Measurements from ENCODE around the gene KHNYN. TPM values are rescaled to one million over a fixed set of nuclear protein-coding genes. Genes with fewer than 3 reads are reported as not detected.

The KHNYN gene
- total RNA-seq, 2 experiments from 2014 or later = 59.7 to 71.5 TPM

GRCh38 chr14:24417832-24418491 is 11.8 kb upstream of the KHNYN start:
- ChIA-PET POLR2A (interaction anchor here (0.7 to 1.3 kb wide), 2 partner anchors 12 to 48 kb away, joined by 3 to 8 read pairs; partner anchors contain the start of genes CBLN3 and KHNYN), CTCF (interaction anchor here (1.0 kb wide), 1 partner anchor 8 kb away, joined by 3 read pairs; no protein-coding TSS in a partner anchor)
- Mint-ChIP-seq H3K9me3 (no peaks in the 10 kb centered on the region), H3K27me3 (peaks cover 8% of the 10 kb centered on the region), H3K36me3 (ENCODE audit: low read depth) (no peaks in the 10 kb centered on the region), H3K4me1 (no peaks in the 10 kb centered on the region), H3K4me3 (no peak overlapping the region), H3K27ac (no peak overlapping the region)
- no peak for DNase-seq

DNA sequence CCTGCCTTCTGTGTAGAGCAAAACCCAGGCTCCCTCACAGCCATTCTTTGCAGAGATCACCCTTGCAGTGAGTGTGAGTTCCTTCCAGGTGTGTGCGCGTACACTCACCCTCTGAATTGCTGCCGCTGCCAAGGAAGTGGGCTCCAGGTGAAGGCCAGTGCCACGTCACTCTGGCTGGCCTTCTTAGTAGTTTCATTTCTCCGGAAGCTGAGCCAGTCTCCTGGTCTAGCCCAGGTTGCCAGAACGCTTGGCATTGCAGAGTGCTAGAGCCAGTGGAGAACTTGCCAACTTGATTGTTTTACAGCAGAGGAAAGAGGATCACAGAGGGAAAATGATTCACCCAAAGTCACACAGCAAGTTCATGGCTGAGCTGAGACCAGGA is 11.3 kb upstream of the KHNYN start:
- no peaks in the 10 kb centered on the region for H3K4me1 Mint-ChIP-seq
- CTCF ChIA-PET = interaction anchor here (1.8 kb wide), 1 partner anchor 13 kb away, joined by 6 read pairs; no protein-coding TSS in a partner anchor
- peaks cover 8% of the 10 kb centered on the region for H3K27me3 Mint-ChIP-seq
- no peak overlapping the region for H3K4me3 Mint-ChIP-seq
- no peaks in the 10 kb centered on the region for H3K36me3 Mint-ChIP-seq (ENCODE audit: low read depth)
- no peak for DNase-seq
- H3K9me3 Mint-ChIP-seq = no peaks in the 10 kb centered on the region
- H3K27ac Mint-ChIP-seq = no peak overlapping the region
- POLR2A ChIA-PET = interaction anchor here (1.3 kb wide), 1 partner anchor 12 kb away, joined by 8 read pairs; the partner anchor contains the start of genes CBLN3 and KHNYN

GRCh38 chr14:24422261-24422660 is 7.5 kb upstream of the KHNYN start:
- Mint-ChIP-seq H3K27me3 (peaks cover 8% of the 10 kb centered on the region), H3K36me3 (ENCODE audit: low read depth) (no peaks in the 10 kb centered on the region), H3K4me3 (no peak overlapping the region), H3K9me3 (no peaks in the 10 kb centered on the region), H3K4me1 (peaks cover 23% of the 10 kb centered on the region), H3K27ac (no peak overlapping the region)
- CTCF ChIA-PET = interaction anchor here (3.6 to 4.1 kb wide), 2 partner anchors 9 to 89 kb away, joined by 18 to 22 read pairs; no protein-coding TSS in a partner anchor
- POLR2A ChIA-PET = no interaction called here
- DNase-seq = no peak

DNA sequence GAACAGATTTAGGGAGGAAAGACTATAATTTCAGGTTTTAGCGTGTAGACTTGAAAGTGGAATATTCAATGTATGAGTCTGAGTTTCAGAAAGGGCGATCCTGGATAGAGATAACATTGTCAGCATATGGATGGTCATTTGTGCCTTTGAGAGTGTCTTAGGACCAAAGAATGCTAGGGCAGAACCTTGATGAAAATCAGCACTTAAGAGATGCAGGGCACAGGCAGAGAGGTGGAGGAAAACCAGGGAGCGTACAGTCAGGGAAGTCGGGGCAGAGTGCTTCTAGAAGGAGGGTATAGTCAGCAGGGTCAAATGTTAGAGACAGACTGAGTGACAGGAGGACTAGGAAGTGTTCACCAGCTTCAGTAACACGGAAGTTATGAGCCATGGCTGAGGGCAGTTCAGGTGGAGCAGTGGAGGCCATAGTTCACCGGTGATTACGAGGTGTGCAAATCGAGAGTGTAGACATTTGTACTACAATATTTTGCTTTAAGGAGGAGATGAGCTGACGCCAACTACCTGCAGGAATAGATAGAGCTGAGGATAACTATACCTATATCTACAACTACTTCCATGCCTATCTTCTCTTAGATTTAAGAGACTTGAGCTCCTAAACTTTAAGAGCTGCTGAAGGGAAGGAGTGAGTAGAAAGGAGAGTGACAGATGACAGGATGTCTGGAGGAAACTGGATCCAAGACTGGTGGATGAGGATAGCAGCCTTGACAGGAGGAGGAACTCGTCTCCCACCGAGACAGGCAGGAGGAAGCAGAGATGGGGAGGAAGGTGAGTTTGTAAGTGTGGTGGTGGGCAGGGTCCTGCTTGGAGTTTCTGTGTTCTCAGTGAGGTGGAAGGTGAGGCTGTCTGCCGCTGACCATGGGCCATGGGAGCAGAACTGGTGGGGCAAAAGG is 6.8 kb upstream of the KHNYN start:
- ChIA-PET POLR2A (no interaction called here), CTCF (interaction anchor here (0.5 to 4.1 kb wide), 6 partner anchors 9 to 1200 kb away, joined by 3 to 22 read pairs (median 4); partner anchors contain the start of gene RIPK3)
- Mint-ChIP-seq H3K4me1 (peaks cover 27% of the 10 kb centered on the region), H3K9me3 (no peaks in the 10 kb centered on the region), H3K27ac (no peak overlapping the region), H3K36me3 (ENCODE audit: low read depth) (no peaks in the 10 kb centered on the region), H3K27me3 (peaks cover 8% of the 10 kb centered on the region), H3K4me3 (no peak overlapping the region)
- no peak for DNase-seq

DNA sequence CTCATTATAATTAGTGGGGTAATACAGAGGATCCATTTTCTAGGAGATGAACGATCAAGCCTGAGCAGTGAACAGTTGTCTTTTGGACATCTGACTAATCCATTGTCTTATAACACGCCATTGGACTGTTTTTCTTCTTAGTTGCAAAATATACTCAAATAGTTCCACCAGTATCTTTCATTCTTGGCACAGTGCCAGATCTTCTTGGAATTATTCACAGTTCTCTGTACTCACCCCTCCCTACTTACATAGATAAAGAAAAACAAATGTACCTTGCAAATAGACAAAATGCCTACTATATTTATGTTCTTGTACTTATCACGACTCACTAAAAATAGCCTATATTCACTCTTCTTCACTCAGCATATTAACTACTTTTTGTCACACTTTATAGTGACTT is 4.0 kb upstream of the KHNYN start:
- Mint-ChIP-seq H3K27ac (peak overlapping the region; percentile 82), H3K27me3 (peaks cover 4% of the 10 kb centered on the region), H3K4me3 (no peak overlapping the region), H3K4me1 (peaks cover 38% of the 10 kb centered on the region), H3K9me3 (no peaks in the 10 kb centered on the region), H3K36me3 (ENCODE audit: low read depth) (no peaks in the 10 kb centered on the region)
- CTCF ChIA-PET = interaction anchor here (0.7 to 4.1 kb wide), 7 partner anchors 9 to 265 kb away, joined by 3 to 22 read pairs (median 4); partner anchors contain the start of genes IRF9, LTB4R, LTB4R2 and TINF2
- no peak for DNase-seq
- POLR2A ChIA-PET = no interaction called here

GRCh38 chr14:24426150-24426911 is 3.4 kb upstream of the KHNYN start:
- no peak for DNase-seq
- ChIA-PET CTCF (interaction anchor here (1.0 to 1.9 kb wide), 4 partner anchors 9 to 266 kb away, joined by 3 to 4 read pairs (median 3); partner anchors contain the start of genes IRF9 and TINF2), POLR2A (no interaction called here)
- Mint-ChIP-seq H3K27me3 (peaks cover under 1% of the 10 kb centered on the region), H3K36me3 (ENCODE audit: low read depth) (peaks cover 4% of the 10 kb centered on the region), H3K27ac (peak overlapping the region; percentile 82), H3K9me3 (no peaks in the 10 kb centered on the region), H3K4me3 (no peak overlapping the region), H3K4me1 (peaks cover 43% of the 10 kb centered on the region)

- no peak for DNase-seq
- Mint-ChIP-seq H3K27ac (peak overlapping the region; percentile 54), H3K36me3 (ENCODE audit: low read depth) (peaks cover 11% of the 10 kb centered on the region), H3K4me3 (no peak overlapping the region), H3K27me3 (no peaks in the 10 kb centered on the region), H3K9me3 (no peaks in the 10 kb centered on the region), H3K4me1 (peaks cover 50% of the 10 kb centered on the region)
- CTCF ChIA-PET = interaction anchor here (1.0 to 6.5 kb wide), 5 partner anchors 10 to 266 kb away, joined by 3 to 108 read pairs (median 4); partner anchors contain the start of genes ADCY4 and IRF9
- POLR2A ChIA-PET = no interaction called here
These were observed 2.7 kb upstream of the KHNYN start for GRCh38 chr14:24426912-24427536.

- H3K27ac Mint-ChIP-seq = peak overlapping the region; percentile 72
- peaks cover 15% of the 10 kb centered on the region for H3K36me3 Mint-ChIP-seq (ENCODE audit: low read depth)
- ChIA-PET CTCF (interaction anchor here (1.3 to 6.5 kb wide), 4 partner anchors 10 to 97 kb away, joined by 3 to 108 read pairs (median 4); partner anchors contain the start of gene ADCY4), POLR2A (no interaction called here)
- H3K4me3 Mint-ChIP-seq = no peak overlapping the region
- no peaks in the 10 kb centered on the region for H3K27me3 Mint-ChIP-seq
- DNase-seq = no peak
- H3K9me3 Mint-ChIP-seq = no peaks in the 10 kb centered on the region
- H3K4me1 Mint-ChIP-seq = peaks cover 53% of the 10 kb centered on the region
These were observed 1.9 kb upstream of the KHNYN start for GRCh38 chr14:24427537-24428508.

DNA sequence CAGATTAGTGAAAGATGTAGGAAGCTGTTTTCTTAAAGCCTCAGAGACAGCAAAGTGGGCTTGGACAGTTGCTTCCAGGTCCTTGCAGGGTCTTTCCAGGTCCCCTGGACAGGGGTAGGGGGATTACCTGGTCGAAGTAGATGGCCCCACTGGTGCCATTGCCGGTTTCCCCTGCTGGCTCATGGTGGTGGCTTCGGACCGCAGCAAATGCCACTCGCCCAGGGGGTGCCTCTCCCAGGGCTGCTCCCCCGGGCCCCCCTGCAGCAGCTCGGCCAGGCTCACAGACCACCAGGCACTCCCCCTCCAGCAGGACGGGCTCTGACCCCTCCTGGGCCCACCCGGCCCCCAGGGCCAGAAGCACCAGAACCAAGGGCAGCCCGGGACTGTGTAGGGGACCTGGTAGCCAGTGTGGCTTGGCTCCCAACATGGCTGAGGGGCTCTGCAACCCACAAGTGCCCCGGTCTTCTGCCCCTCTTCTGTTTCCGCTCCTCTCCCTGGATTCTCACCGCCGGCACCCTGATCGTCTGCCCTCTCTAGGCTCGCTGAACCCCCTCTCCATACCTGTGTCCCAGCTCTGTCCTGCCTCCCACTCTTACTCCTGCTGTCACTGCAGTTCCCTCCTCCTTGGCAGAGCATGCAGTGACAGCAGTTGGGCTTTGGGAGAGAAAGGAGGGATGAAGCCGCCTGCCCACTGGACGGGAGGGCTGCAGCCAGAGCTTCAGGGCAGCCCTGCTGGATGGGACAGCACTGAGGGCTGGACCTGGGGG is 943 bp upstream of the KHNYN start:
- peaks cover 58% of the 10 kb centered on the region for H3K4me1 Mint-ChIP-seq

GRCh38 chr14:24430143-24430681 is 458 bp downstream of the KHNYN start:
- peak overlapping the region; percentile 98 for H3K27ac Mint-ChIP-seq
- H3K4me3 Mint-ChIP-seq = peak overlapping the region; percentile 90
- H3K9me3 Mint-ChIP-seq = no peaks in the 10 kb centered on the region
- no peaks in the 10 kb centered on the region for H3K27me3 Mint-ChIP-seq
- peaks cover 57% of the 10 kb centered on the region for H3K4me1 Mint-ChIP-seq
- H3K36me3 Mint-ChIP-seq (ENCODE audit: low read depth) = peaks cover 29% of the 10 kb centered on the region
- peak; percentile 62 for DNase-seq
- ChIA-PET POLR2A (interaction anchor here (0.6 to 2.5 kb wide), 8 partner anchors 11 to 315 kb away, joined by 3 to 18 read pairs (median 4); partner anchors contain the start of genes DCAF11, NRL, RIPK3 and SDR39U1), CTCF (interaction anchor here (1.0 to 6.5 kb wide), 17 partner anchors 11 to 283 kb away, joined by 3 to 108 read pairs (median 7); partner anchors contain the start of genes ADCY4, CIDEB, LTB4R2 and NYNRIN)

More for the DNA sequence above, 943 bp upstream of the KHNYN start:
- POLR2A ChIA-PET = no interaction called here
- Mint-ChIP-seq H3K4me3 (peak overlapping the region; percentile 86), H3K27me3 (no peaks in the 10 kb centered on the region), H3K27ac (peak overlapping the region; percentile 98), H3K9me3 (no peaks in the 10 kb centered on the region), H3K36me3 (ENCODE audit: low read depth) (peaks cover 24% of the 10 kb centered on the region)
- no peak for DNase-seq
- CTCF ChIA-PET = interaction anchor here (0.8 to 6.5 kb wide), 6 partner anchors 9 to 129 kb away, joined by 3 to 108 read pairs (median 3); partner anchors contain the start of genes ADCY4, DHRS1 and NOP9
